ENCODE data around the gene EML1. TPM values are rescaled to one million over a fixed set of nuclear protein-coding genes. Genes with fewer than 3 reads are reported as not detected.

Gene EML1
- total RNA-seq, 1 experiment from 2014 or later: 7.2 TPM

GRCh38 chr14:99744873-99745224, 48.4 kb upstream of the EML1 start:
- H3K4me1 ChIP-seq: no peaks in the 10 kb centered on the region
- H3K27me3 ChIP-seq (replicated peaks; ENCODE audit: control insufficient read depth, insufficient read depth, low read length): no peaks in the 10 kb centered on the region
- Mint-ChIP-seq H3K4me1 (ENCODE audit: low read depth, unreplicated experiment) (no peaks in the 10 kb centered on the region), H3K4me3 (ENCODE audit: unreplicated experiment) (no peak overlapping the region), H3K27me3 (ENCODE audit: insufficient read depth, unreplicated experiment) (peaks cover 2% of the 10 kb centered on the region), H3K27ac (ENCODE audit: unreplicated experiment) (no peak overlapping the region), H3K36me3 (ENCODE audit: insufficient read depth, unreplicated experiment) (no peaks in the 10 kb centered on the region), H3K9me3 (ENCODE audit: unreplicated experiment) (no peaks in the 10 kb centered on the region)
- ChIA-PET POLR2A (no interaction called here), CTCF (no interaction called here)
- no peaks in the 10 kb centered on the region for H3K9me3 ChIP-seq
- BruUV-seq (replicated peaks): no TSS peak
- intact Hi-C loops (cut with micrococcal nuclease; ENCODE audit: unreplicated experiment): no loop called here
- no peak overlapping the region for H3K4me3 ChIP-seq (ENCODE audit: low read depth, low read length)
- no peak for TF ChIP-seq CTCF (IDR thresholded peaks at IDR 0.05; ENCODE audit: insufficient read depth in 1 of 2, low read depth in 1 of 2, low read length in 1 of 2, severe bottlenecking in 1 of 2, unreplicated experiment in 1 of 2)
- no peaks in the 10 kb centered on the region for H3K36me3 ChIP-seq (ENCODE audit: control insufficient read depth, insufficient read depth, low read length)
- no peak for DNase-seq

- no TSS peak for BruUV-seq (replicated peaks)
- Histone ChIP-seq H3K4me1 (no peaks in the 10 kb centered on the region), H3K36me3 (ENCODE audit: control insufficient read depth, insufficient read depth, low read length) (no peaks in the 10 kb centered on the region), H3K27me3 (replicated peaks; ENCODE audit: control insufficient read depth, insufficient read depth, low read length) (no peaks in the 10 kb centered on the region), H3K9me3 (no peaks in the 10 kb centered on the region), H3K4me3 (ENCODE audit: low read depth, low read length) (no peak overlapping the region)
- no peak overlapping the region for H3K27ac Mint-ChIP-seq (ENCODE audit: unreplicated experiment)
- H3K4me3 Mint-ChIP-seq (ENCODE audit: unreplicated experiment): no peak overlapping the region
- ChIA-PET POLR2A (no interaction called here), CTCF (no interaction called here)
- no peak for DNase-seq
- no peaks in the 10 kb centered on the region for H3K4me1 Mint-ChIP-seq (ENCODE audit: low read depth, unreplicated experiment)
- no peaks in the 10 kb centered on the region for H3K9me3 Mint-ChIP-seq (ENCODE audit: unreplicated experiment)
- no peaks in the 10 kb centered on the region for H3K36me3 Mint-ChIP-seq (ENCODE audit: insufficient read depth, unreplicated experiment)
- TF ChIP-seq CTCF (IDR thresholded peaks at IDR 0.05; ENCODE audit: insufficient read depth in 1 of 2, low read depth in 1 of 2, low read length in 1 of 2, severe bottlenecking in 1 of 2, unreplicated experiment in 1 of 2): no peak
- peaks cover 2% of the 10 kb centered on the region for H3K27me3 Mint-ChIP-seq (ENCODE audit: insufficient read depth, unreplicated experiment)
- intact Hi-C loops (cut with micrococcal nuclease; ENCODE audit: unreplicated experiment): no loop called here
These were observed 47.8 kb upstream of the EML1 start for GRCh38 chr14:99745307-99745951.

GRCh38 chr14:99747167-99747566, 46.0 kb upstream of the EML1 start:
- Mint-ChIP-seq H3K4me3 (ENCODE audit: unreplicated experiment) (no peak overlapping the region), H3K36me3 (ENCODE audit: insufficient read depth, unreplicated experiment) (no peaks in the 10 kb centered on the region), H3K27ac (ENCODE audit: unreplicated experiment) (no peak overlapping the region), H3K4me1 (ENCODE audit: low read depth, unreplicated experiment) (no peaks in the 10 kb centered on the region), H3K27me3 (ENCODE audit: insufficient read depth, unreplicated experiment) (peaks cover 5% of the 10 kb centered on the region), H3K9me3 (ENCODE audit: unreplicated experiment) (no peaks in the 10 kb centered on the region)
- Histone ChIP-seq H3K27me3 (replicated peaks; ENCODE audit: control insufficient read depth, insufficient read depth, low read length) (no peaks in the 10 kb centered on the region), H3K4me3 (ENCODE audit: low read depth, low read length) (no peak overlapping the region), H3K4me1 (no peaks in the 10 kb centered on the region), H3K36me3 (ENCODE audit: control insufficient read depth, insufficient read depth, low read length) (no peaks in the 10 kb centered on the region), H3K9me3 (no peaks in the 10 kb centered on the region)
- BruUV-seq (replicated peaks): no TSS peak
- intact Hi-C loops (cut with micrococcal nuclease; ENCODE audit: unreplicated experiment): no loop called here
- no peak for TF ChIP-seq CTCF (IDR thresholded peaks at IDR 0.05; ENCODE audit: insufficient read depth in 1 of 2, low read depth in 1 of 2, low read length in 1 of 2, severe bottlenecking in 1 of 2, unreplicated experiment in 1 of 2)
- no peak for DNase-seq
- POLR2A ChIA-PET: no interaction called here
- CTCF ChIA-PET: interaction anchor here (0.6 kb wide), 1 partner anchor 370 kb away, joined by 3 read pairs; no protein-coding TSS in a partner anchor
